ENCODE measurements around the gene NDUFS8.

- TF ChIP-seq POLR2A (IDR thresholded peaks at IDR 0.05; ENCODE audit: low read depth, low read length) = no peak
- no peak for TF ChIP-seq MYC (IDR thresholded peaks at IDR 0.05; ENCODE audit: insufficient read depth, insufficient read length, insufficient replicate concordance, low read length, severe bottlenecking)
- no peak for TF ChIP-seq JUND (IDR thresholded peaks at IDR 0.05; ENCODE audit: low read depth, low read length)
- TF ChIP-seq EZH2 (IDR thresholded peaks at IDR 0.05; ENCODE audit: borderline replicate concordance, control insufficient read depth, low read depth, low read length) = no peak
- TF ChIP-seq POLR2AphosphoS5 (IDR thresholded peaks at IDR 0.05; ENCODE audit: low read length) = no peak
- no peak for TF ChIP-seq ZNF24 (IDR thresholded peaks at IDR 0.05)
- TF ChIP-seq CHD2 (IDR thresholded peaks at IDR 0.05; ENCODE audit: borderline replicate concordance, low read depth, low read length) = no peak
- TF ChIP-seq MTA2 (IDR thresholded peaks at IDR 0.05; ENCODE audit: low read depth) = no peak
- TF ChIP-seq, protein P1, sequence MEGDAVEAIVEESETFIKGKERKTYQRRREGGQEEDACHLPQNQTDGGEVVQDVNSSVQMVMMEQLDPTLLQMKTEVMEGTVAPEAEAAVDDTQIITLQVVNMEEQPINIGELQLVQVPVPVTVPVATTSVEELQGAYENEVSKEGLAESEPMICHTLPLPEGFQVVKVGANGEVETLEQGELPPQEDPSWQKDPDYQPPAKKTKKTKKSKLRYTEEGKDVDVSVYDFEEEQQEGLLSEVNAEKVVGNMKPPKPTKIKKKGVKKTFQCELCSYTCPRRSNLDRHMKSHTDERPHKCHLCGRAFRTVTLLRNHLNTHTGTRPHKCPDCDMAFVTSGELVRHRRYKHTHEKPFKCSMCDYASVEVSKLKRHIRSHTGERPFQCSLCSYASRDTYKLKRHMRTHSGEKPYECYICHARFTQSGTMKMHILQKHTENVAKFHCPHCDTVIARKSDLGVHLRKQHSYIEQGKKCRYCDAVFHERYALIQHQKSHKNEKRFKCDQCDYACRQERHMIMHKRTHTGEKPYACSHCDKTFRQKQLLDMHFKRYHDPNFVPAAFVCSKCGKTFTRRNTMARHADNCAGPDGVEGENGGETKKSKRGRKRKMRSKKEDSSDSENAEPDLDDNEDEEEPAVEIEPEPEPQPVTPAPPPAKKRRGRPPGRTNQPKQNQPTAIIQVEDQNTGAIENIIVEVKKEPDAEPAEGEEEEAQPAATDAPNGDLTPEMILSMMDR (IDR thresholded peaks at IDR 0.05 in 2 of 3, conservative IDR thresholded peaks at IDR 0.05 in 1 of 3; ENCODE audit: control insufficient read depth in 2 of 3, extremely low read depth in 1 of 3, insufficient read depth in 1 of 3, low read depth in 3 of 3, low read length in 3 of 3) = no peak
- TF ChIP-seq ZNF274 (IDR thresholded peaks at IDR 0.05; ENCODE audit: insufficient read depth, insufficient read length) = no peak
Measured at GRCh38 chr11:68014947-68015447, 15.5 kb upstream of the NDUFS8 start.

Measured in GM12878 (cell line).